Stimulated activated CD8-positive, alpha-beta memory T cell treated with anti-CD3 and anti-CD28 coated beads, Interleukin-4, amount 100 ng/mL, for 4 hours (primary cell): ENCODE data around the gene TPRG1.

Experiments
- DNase-seq, 2 donors: peaks; one replicate each; pipeline ENCODE4 v3.0.0-alpha.2; 2020; ENCODE audit warnings: low read depth in 2 of 2, low spot score in 1 of 2

Gene TPRG1

GRCh38 chr3:189165092-189165612 is 6.6 kb upstream of the TPRG1 start:
- no peak for DNase-seq

- no peak for DNase-seq
Observed at GRCh38 chr3:189166321-189166720, 5.5 kb upstream of the TPRG1 start.

GRCh38 chr3:189167027-189167766 is 4.6 kb upstream of the TPRG1 start:
- DNase-seq, result no peak

GRCh38 chr3:189168711-189169110 is 3.1 kb upstream of the TPRG1 start:
- DNase-seq, result no peak

GRCh38 chr3:189169728-189170127 is 2.0 kb upstream of the TPRG1 start:
- no peak for DNase-seq

- no peak for DNase-seq
Observed at GRCh38 chr3:189170559-189170958, 1.2 kb upstream of the TPRG1 start.

- no peak for DNase-seq
Observed at GRCh38 chr3:189172668-189173419, 1.1 kb downstream of the TPRG1 start.

GRCh38 chr3:189184566-189184965 is 12.8 kb downstream of the TPRG1 start:
- DNase-seq, result no peak

GRCh38 chr3:189186101-189186500 is 14.3 kb downstream of the TPRG1 start:
- DNase-seq, result no peak

GRCh38 chr3:189188466-189188865 is 16.7 kb downstream of the TPRG1 start:
- DNase-seq, result no peak

- no peak for DNase-seq
Observed at GRCh38 chr3:189192725-189193124, 21.0 kb downstream of the TPRG1 start.

- no peak for DNase-seq
Observed at GRCh38 chr3:189195302-189195701, 23.5 kb downstream of the TPRG1 start.

GRCh38 chr3:189202106-189202505 is 30.3 kb downstream of the TPRG1 start:
- DNase-seq, result no peak

- DNase-seq, result no peak
Observed at GRCh38 chr3:189202583-189202982, 30.8 kb downstream of the TPRG1 start.

GRCh38 chr3:189204167-189204866 is 32.5 kb downstream of the TPRG1 start:
- DNase-seq, result no peak

GRCh38 chr3:189204937-189205336 is 33.2 kb downstream of the TPRG1 start:
- DNase-seq, result no peak

- DNase-seq, result no peak
Observed at GRCh38 chr3:189210251-189210770, 38.5 kb downstream of the TPRG1 start.

GRCh38 chr3:189212681-189213080 is 40.9 kb downstream of the TPRG1 start:
- DNase-seq, result no peak

GRCh38 chr3:189214651-189215050 is 42.9 kb downstream of the TPRG1 start:
- no peak for DNase-seq

- no peak for DNase-seq
Observed at GRCh38 chr3:189222927-189223636, 51.3 kb downstream of the TPRG1 start.

GRCh38 chr3:189225431-189225830 is 53.7 kb downstream of the TPRG1 start:
- no peak for DNase-seq
